WI38 (cell line): ENCODE measurements around the gene TPCN1.

ENCODE experiments used
- H3K4me3 ChIP-seq: 2 replicates; pipeline ENCODE4 v1.5.1; 2011; ENCODE audit warnings: low read depth, mild to moderate bottlenecking, control low read depth, low read length
- CTCF ChIP-seq: IDR thresholded peaks from 2 replicates; pipeline ENCODE4 v1.5.1; 2012; ENCODE audit warnings: low read depth, mild to moderate bottlenecking, control low read depth, low read length

Gene TPCN1

DNA sequence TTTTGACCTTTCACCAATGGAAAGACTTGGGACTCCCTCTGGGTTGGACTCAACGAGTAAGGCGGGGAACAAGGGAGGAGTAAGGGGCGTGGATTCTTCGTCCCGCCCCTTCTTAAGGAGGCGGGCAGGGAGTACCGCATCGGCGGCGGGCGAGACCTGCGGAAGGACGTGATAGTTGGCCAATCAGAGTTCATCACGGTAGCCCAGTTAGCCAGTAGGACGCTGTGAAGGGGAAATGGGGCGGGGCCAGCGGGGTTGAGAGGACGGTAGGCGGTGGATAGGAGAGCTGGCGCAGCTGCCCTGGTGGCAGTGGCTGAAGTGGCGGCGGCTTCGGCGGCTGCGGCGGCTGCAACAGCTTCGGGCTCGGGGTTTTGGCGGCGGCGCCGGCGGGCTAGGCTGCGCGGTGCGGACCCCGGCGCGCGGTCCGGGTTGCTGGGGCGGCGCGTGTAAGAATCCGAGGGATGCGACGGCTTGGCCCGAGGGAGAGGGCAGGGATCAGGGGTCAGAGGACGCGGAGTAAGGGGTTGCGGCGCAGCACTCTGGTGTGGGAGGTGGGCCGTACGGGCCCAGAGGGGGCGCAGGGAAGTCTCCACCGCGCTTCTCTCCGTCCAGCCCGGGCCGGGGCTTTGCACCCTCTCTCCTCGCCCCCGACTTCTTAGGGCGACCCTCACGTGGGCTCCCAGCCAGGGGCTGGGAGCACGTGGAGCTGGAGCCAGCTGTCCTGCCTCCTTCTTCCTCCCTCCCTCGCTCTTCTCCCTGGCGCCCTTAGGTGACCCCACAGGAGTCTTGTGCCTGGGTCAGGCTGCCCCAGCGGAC, at the start of gene TPCN1:
TSS of gene TPCN1 (plus strand) at position 284 of the 816 bp plus-strand sequence. CDS start 5,389 bp downstream, outside the sequence.
- peak within 1 kb of the TSS; percentile 78 for H3K4me3 ChIP-seq
- TF ChIP-seq CTCF: no peak

DNA sequence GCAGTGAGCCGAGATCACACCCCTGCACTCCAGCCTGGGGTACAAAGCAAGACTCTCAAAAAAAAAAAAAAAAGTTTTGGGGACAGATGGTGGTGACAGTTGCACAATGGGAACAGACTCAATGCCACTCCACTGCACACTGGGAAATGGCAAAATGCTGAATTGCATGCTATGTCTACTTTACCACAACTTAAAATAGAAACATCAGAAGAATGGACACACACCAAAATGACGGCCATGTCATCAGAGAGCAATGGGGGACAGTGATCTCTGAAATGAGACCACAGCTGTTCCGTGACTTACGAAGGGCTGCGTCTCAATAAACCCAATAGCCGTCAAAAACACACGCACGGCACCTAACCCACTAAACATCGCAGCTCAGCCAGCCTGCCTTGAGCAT, 49.7 kb upstream of the TPCN1 start:
- TF ChIP-seq CTCF: no peak
- H3K4me3 ChIP-seq: no peak overlapping the region

- no peak overlapping the region for H3K4me3 ChIP-seq
- no peak for TF ChIP-seq CTCF
These were observed 49.1 kb upstream of the TPCN1 start for GRCh38 chr12:113172185-113172584.

DNA sequence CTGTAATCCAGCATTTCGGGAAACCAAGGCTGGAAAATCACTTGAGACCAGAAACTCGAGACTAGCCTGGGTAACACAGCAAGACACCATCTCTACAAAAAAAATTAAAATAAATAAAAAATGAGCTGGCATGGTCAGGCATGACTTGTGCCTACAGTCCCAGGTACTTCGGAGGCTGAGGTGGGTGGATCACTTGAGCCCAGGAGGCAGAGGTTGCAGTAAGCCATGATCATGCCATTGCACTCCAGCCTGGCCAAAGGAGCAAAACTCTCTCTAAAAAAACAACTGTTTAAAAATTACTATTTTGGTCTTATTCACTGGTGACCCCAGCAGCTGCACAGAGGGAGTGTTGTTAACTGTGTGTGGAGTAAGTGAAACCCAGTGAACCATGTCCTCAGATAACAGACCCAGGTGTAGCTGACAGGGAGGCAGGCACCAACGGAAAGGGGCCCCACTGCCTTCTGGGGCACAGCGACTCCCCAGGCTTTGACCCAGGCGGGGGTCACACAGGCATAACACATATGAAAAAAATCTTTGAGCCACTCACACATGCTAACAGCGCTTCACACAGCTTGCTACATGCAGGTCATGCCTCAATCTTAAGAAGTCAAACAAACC, 48.1 kb upstream of the TPCN1 start:
- TF ChIP-seq CTCF: no peak
- no peak overlapping the region for H3K4me3 ChIP-seq

DNA sequence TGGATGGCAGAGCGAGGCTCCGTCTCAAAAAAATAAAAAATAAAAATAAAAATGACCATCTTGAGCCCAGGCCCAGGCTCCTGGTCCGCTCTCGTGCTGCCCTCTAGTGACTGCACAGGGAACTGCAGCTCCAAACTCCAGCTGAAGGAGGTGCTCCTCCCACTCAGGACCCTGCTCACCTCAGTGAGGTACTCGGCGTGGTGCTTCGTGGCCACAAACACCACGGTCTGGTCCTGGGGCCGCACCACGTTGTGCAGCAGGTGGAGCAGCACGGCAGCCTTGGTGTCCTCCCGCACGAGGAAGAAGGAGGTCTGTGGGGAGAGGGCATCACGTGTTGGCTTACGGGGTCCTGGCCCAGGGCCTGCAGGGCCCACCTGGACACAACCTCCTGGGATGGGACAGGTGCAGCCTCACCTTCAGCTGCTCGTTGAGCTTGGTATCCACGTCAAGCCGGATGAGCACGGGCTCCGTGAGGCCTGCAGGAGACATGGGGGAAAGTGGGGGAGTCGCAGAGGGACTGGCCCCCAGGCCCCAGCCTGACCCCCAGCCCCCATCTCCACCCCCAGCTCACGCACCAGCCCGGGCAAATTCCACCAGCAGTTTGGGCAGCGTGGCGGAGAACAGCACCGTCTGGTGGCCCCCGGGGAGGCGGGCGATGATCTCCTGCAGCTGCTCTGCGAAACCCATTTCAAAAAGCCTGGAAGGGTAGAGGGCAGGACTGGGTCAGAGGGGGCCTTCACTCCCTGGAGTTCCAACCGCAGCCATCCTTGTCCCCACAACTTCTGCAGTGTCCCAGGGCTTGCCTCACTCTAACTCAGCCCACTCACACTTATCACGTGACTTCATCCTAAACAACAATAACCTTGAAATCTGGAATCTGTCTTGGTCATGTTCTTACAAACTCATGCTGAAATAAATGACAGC, 46.5 kb upstream of the TPCN1 start:
- peak; percentile 99 for TF ChIP-seq CTCF
- H3K4me3 ChIP-seq: no peak overlapping the region

GRCh38 chr12:113179023-113179422, 42.2 kb upstream of the TPCN1 start:
- no peak overlapping the region for H3K4me3 ChIP-seq
- no peak for TF ChIP-seq CTCF
